SW480 (cell line): ENCODE data around the gene PDZD7.
A peak's percentile ranks its signal among the peaks of the same experiment; 100 is the strongest.
"Not testable (repeated sequence)": the region's sequence is repeated elsewhere in the genome, so short reads cannot be mapped to it uniquely, and the experiment has no call there.

Experiments
- DNase-seq: peaks from one replicate; pipeline ENCODE4 v3.0.0-alpha.2; 2016; ENCODE audit warnings: low spot score

The PDZD7 gene

GRCh38 chr10:101038484-101038883, 7.6 kb upstream of the PDZD7 start:
- no peak for DNase-seq

DNA sequence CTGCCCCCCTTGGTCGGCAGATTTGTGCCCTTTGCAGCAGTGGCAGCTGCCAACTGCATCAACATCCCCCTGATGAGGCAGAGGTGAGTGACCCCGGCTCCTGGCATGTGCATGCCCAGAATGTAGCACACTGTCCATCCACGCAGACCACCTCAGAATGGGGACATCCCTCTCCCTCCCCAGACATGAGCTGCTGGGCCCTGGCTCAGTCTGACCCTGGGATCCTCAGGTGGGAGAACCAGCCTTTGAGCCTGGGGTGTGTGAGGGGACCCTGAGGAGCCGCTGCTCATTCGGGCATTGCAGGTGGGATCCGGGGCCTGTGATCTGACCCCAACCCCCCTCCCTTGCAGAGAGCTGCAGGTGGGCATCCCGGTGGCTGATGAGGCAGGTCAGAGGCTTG, 5.8 kb upstream of the PDZD7 start:
- no peak for DNase-seq

DNA sequence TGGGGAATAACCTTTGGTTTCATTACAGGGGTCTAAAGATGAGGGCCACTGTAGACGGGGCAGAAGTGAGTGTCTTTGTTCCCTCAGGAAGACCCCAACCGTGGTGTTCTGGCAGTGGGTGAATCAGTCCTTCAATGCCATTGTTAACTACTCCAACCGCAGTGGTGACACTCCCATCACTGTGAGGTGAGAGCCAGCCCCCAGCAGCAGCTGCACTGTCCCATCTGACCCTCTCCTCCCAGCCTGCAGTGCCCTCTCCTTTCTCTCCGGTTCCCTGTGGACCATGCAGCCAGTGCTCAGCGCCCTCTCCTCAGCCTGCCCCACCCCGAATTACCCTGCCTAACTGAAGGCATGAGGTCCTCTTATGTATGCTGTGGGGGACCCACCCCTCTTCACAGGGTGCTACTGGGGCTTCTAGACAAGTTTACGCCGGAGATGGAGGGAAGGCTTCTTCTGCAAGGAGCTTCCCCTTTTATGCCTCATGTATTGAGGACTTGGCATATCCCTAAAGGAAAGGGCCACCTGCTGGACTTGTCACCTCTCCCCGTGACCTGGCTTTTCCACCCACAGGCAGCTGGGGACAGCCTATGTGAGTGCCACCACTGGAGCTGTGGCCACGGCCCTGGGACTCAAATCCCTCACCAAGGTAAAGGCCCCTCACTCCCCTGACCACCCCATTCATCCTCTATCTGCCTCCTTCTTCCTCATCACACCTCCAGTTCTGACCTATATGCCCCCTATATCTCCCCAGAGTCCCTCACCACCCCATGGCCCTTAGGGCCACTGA, 5.2 kb upstream of the PDZD7 start:
- no peak for DNase-seq

DNA sequence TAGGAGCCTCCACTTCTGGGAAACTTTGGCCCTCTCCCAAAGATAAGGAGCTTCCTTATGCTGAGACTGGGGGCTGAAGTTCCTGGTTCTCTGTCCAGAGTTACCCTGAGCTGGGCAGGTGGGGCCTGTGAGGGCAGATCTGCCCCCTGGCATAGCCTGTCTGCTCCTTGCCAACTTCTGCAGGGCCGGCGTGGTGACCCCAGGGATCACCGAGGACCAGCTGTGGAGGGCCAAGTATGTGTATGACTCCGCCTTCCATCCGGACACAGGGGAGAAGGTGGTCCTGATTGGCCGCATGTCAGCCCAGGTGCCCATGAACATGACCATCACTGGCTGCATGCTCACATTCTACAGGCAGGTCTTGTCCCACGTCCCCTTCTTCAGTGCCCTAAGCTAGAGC, 4.4 kb upstream of the PDZD7 start:
- no peak for DNase-seq

DNA sequence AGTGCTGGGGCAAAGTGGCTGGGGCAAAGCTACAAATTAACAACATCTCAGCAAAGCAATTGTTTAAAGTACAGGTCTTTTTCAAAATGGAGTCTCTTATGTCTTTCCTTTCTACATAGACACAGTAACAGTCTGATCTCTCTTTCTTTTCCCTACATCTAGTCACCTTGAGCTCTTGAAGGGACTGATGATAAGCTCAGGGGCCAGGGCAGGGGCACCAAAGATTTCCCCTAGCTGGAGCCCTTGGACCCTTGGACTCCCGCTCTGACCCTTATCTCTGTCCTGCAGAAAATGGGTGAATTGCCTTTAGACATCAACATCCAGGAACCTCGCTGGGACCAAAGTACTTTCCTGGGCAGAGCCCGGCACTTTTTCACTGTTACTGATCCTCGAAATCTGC, 3.5 kb upstream of the PDZD7 start:
- not testable (repeated sequence) for DNase-seq

GRCh38 chr10:101033276-101033675, 2.3 kb upstream of the PDZD7 start:
- DNase-seq, result no peak

DNA sequence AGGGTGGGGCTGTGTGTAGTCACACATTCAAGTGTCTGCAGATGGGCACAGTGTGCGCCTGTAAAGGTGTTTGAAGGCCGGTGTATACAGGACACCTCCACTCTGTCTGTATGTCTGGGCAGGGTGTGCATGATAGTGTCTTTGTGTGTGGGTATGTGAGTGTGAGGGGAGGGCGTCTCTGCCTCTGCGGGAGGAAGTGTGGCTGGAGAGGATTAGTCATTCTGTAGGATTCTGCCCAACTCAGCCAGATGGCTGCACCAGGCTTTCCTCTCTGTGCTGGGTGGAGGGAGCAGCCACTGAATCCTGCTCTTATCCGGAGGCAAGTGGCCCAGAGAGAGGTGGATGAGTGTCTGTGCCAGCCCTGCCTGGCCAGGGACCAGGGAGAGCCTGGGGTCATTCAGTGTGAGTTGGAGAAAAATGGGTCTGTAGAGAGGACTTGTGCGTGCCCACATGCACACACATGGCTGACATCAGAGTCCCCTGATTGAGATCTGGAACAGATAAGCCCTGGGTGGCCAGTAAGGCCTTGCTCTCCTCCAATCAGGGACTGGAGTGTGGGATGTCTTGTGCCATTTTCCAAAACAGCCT, 1.8 kb upstream of the PDZD7 start:
- DNase-seq, result peak; percentile 91

DNA sequence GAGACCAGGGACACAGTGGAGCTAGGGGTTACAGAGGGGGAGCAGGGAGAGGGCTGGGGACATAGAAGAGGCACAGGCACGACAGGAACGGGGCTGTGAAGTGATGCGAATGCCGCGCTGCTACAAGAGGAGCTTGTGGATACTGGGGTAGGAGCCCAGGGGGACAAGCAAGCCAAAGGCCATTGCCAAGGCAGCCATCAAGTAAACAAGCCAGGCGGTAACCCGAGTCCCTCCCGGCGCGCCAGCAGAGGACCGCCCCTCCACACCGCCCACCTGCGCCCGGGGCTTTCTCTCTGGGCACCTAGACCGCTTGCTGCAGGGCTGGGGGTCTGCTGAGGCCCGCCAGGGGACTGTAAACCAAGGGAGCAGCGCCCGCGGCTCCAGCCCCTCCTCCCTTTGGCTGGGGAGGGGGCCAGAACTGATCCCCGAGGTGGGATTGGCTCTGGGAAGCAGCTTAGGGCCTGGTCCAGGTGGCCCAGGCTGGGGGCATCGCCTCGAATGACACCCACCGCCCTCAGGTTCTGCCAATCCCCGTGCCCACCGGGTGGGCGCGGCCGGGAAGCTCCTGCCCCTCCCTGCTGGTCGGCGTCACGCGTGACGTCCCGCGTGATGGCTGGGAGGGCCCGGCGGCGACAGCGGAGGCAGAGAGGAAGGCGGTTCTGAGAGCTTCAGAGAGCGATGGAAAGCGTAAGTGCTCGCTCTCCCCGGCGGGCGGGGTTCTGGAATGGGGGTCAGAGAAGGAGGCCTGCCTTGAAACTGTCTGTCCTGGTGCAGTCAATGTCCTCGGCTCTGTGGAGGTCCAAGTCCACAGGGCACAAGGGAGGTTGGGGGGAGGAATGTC, 1.1 kb upstream of the PDZD7 start:
- DNase-seq, result peak; percentile 72

- no peak for DNase-seq
Measured at GRCh38 chr10:101030496-101031127, 317 bp downstream of the PDZD7 start.

- DNase-seq, result no peak
Measured at GRCh38 chr10:101029520-101030295, 1.2 kb downstream of the PDZD7 start.

GRCh38 chr10:101028446-101029337, 2.2 kb downstream of the PDZD7 start:
- no peak for DNase-seq

- no peak for DNase-seq
Measured at GRCh38 chr10:101027106-101027720, 3.7 kb downstream of the PDZD7 start.

- no peak for DNase-seq
Measured at GRCh38 chr10:101022967-101023705, 7.8 kb downstream of the PDZD7 start.

GRCh38 chr10:101021692-101022251, 9.2 kb downstream of the PDZD7 start:
- no peak for DNase-seq

- DNase-seq, result no peak
Measured at GRCh38 chr10:101021239-101021638, 9.7 kb downstream of the PDZD7 start.

GRCh38 chr10:101020427-101021075, 10.4 kb downstream of the PDZD7 start:
- DNase-seq, result no peak

DNA sequence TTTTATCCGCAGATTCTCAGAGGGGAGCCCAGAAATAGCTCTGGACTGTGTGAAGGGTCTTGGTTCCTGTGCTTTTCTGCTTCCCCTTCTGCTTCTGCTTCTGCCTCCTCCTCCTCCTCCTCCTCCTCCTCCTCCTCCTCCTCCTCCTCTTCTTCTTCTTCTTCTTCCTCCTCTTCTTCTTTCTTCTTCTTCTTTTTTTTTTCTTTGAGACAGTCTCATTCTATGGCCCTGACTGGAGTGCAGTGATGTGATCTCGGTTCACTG, 11.6 kb downstream of the PDZD7 start:
- no peak for DNase-seq

DNA sequence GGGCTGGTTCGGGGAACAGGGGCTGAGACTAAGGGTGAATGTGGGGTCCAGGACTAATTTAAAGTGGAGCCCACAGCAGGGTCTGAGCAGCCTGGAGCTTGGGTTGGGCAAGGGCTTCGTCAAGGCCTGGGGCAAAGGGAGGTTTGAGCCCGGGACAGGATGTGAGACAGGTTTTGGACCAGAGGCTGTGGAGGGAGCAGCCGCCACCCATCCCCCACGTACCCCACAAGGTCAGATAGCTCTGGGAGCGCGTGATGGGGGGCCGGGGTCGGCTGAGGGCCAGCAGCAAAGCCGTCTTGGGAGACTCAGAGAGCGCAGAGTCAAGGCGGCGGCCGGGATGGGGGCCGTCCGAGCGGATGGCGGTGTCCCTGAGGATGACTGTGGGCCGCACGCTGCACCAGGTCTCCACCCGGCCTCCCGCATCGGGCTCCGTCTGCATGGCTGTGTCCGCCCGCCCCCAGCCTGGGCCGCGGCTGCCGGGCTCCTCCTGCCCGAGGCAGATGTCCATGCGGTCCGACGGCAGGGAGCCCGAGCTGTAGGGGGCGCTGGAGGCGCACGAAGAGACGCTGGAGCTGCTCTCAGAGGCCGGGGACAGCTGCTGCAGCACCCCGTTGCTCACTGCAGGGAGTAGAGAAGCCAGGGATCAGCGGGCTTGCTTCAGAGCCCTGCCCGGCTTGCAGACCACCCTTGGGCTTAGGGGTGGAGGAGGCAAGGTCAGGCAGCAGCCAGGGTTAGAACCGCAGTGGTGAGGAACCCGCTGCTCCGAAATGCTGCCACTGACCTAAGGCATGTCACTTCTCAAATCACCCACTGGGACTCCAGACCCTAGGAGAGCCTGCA, 12.1 kb downstream of the PDZD7 start:
- peak; percentile 78 for DNase-seq
